Esophagus muscularis mucosa (tissue), 3 donors: ENCODE data around the gene NCKAP5.

Source experiments
- POLR2AphosphoS5 ChIP-seq, 2 donors: sonication (generic); formaldehyde crosslinking; IDR thresholded peaks; one replicate each; pipeline ENCODE4 v1.6.1; 2017; ENCODE audit warnings: antibody characterized with exemption in 2 of 2
- TF ChIP-seq, protein P1 (sequence below), 3 experiments: fragments of 200-600 bp in 2 of 3; fragments of 450-650 bp in 1 of 3; sonication (generic) in 2 of 3; IDR thresholded peaks; one replicate each; pipeline ENCODE4 v1.5.1; 2017 to 2019; ENCODE audit warnings: antibody characterized with exemption in 3 of 3, mild to moderate bottlenecking in 2 of 3, moderate library complexity in 1 of 3

- TF ChIP-seq, protein P1, sequence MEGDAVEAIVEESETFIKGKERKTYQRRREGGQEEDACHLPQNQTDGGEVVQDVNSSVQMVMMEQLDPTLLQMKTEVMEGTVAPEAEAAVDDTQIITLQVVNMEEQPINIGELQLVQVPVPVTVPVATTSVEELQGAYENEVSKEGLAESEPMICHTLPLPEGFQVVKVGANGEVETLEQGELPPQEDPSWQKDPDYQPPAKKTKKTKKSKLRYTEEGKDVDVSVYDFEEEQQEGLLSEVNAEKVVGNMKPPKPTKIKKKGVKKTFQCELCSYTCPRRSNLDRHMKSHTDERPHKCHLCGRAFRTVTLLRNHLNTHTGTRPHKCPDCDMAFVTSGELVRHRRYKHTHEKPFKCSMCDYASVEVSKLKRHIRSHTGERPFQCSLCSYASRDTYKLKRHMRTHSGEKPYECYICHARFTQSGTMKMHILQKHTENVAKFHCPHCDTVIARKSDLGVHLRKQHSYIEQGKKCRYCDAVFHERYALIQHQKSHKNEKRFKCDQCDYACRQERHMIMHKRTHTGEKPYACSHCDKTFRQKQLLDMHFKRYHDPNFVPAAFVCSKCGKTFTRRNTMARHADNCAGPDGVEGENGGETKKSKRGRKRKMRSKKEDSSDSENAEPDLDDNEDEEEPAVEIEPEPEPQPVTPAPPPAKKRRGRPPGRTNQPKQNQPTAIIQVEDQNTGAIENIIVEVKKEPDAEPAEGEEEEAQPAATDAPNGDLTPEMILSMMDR (IDR thresholded peaks at IDR 0.05): no peak
- TF ChIP-seq POLR2AphosphoS5 (IDR thresholded peaks at IDR 0.05): no peak
Measured at GRCh38 chr2:132790207-132790785, 778.0 kb downstream of the NCKAP5 start.
